Bone marrow (tissue), 2 donors: ENCODE results near the gene CDAN1.
A peak's percentile ranks its signal among the peaks of the same experiment; 100 is the strongest.
"Not testable (repeated sequence)": the region's sequence is repeated elsewhere in the genome, so short reads cannot be mapped to it uniquely, and the experiment has no call there.

Source experiments
- DNase-seq, 2 donors: peaks; one replicate each; lab custom pipeline; 2025; lab: John Stamatoyannopoulos, UW

Gene CDAN1

DNA sequence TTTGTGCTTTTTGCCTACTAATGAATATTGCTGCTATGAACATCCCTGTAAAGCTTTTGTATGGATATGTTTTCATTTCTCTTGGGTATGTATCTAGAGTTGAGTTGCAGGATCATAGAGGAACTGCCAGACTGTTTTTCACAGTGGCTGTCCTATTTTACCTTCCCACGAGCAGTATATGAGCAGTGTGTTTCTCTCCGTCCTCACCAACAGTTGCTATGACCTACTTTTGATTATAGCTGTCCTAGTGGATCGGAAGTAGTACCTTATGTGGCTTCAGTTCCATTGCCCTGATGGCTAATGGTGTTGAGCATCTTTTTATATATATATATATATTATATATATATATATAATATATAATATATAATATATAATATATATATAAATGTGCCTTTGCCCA, 25.2 kb downstream of the CDAN1 start:
- no peak for DNase-seq

DNA sequence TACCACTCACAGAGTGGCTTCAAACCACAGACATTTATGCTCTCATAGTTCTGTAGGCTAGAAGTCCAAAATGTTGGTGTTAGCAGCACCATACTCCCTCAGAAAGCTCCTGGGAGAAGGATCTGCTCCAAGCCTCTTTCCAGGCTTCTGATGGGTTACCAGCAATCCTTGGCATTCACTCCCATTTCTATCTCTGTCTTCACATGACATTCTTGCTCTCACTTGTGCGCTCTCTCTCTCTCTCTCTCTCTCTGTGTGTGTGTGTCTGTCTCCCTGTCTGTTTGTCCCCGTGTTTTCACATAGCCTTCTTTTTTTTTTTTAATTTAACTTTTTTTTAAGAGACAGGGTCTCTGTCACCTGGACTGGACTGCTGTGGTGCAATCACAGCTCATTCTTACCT, 26.3 kb downstream of the CDAN1 start:
- DNase-seq: no peak

DNA sequence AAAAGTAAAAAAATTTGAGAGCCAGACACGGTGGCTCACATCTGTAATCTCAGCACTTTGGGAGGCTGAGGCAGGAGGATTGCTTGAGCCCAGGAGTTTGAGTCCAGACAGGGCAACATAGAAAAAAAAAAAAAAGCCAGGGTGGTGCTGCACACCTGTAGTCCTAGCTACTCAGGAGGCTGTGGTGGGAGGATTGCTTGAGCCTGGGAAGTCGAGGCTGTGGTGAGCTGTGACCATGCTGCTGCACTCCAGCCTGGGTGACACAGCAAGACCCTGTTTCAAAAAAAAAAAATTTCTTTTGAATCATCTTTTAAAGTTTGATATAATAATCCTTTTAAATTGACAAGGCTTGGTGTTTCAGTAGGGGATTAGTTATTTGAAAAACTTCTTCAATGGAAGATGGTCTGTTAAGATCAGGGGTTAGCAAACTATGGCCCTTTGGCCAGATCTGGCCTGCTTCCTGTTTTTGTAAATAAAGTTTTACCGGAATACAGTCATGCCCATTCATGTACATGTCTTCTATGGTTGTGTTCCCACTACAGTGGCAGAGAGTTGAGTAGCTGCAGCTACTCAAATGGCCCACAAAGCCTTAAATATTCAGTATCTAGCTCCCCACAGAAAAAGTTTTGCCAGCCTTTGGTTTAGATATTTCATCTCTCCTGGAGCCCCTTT, 28.9 kb downstream of the CDAN1 start:
- no peak for DNase-seq

DNA sequence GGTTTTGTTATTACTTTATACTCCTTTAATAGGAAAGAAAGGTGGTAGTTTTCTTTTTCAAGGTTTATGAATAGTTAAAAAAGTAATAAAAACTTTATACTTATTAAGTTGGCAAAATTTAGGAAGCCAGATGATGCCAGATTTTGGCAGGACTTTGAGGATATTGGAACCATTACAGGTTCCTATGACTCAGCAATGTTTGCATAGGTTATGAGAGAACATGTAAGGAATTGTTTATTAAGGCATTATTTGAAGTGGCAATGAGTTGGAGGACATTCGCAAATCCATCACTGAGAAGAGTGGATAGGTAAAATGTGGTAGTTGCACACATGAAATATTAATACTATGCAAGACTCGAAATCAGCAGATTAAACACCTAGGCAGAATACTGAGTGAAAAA, 29.9 kb downstream of the CDAN1 start:
- no peak for DNase-seq

DNA sequence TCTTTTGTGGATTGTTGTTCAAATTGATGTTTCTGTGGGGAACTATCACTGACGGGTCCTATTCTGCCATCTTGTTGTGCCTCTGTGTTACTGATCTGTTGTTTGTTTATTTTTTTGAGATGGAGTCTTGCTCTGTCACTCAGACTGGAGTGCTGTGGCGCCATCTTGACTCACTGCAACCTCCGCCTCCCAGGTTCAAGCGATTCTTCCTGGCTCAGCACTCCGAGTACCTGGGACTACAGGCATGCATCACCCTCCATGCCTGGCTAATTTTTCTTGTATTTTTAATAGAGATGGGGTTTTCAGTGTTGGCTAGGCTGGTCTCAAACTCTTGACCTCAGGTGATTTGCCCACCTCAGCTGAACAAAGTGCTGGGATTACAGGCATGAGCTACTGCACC, 31.6 kb downstream of the CDAN1 start:
- no peak for DNase-seq

DNA sequence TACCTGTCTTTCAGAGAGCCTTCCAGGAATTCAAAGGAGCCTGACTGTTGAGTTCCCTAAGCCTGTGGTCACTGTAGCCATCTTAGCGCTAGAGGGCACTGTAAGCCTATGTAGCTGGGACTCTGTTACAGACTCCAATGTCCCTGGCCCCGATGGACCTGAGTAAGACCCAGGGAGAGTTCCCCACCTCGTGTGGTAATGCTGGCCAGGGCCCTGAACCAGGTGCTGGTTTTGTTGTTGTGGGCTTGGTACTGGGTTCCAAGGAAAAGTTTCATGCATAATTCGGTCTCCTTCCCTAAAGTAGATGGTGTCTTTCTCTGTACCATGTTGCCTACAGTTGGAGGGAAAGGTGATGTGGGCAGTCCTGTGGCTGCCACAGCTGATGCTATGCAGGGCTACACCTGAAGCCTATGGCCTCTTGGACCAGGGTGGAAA, 32.4 kb downstream of the CDAN1 start:
- DNase-seq: peak in 1 of 2 donors; percentile 45

DNA sequence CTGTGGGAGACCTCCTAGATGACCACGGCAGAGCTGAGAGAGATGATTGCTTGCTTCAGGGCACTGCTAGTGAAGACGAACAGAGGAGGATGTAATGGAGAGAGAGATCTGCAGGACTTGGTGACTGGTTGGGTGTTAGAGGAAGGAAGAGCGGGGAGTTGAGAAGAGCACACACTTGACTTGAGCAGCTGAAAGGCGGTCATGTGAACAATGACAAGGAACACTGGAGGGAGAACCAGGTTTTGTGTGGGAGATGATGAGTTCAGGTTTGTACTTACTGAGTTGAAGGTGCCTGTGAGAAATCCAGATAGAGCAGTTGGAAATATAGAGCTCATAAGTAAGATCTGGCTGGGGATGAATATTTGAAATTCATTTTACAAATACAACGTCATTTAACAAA, 40.3 kb downstream of the CDAN1 start:
- no peak for DNase-seq

DNA sequence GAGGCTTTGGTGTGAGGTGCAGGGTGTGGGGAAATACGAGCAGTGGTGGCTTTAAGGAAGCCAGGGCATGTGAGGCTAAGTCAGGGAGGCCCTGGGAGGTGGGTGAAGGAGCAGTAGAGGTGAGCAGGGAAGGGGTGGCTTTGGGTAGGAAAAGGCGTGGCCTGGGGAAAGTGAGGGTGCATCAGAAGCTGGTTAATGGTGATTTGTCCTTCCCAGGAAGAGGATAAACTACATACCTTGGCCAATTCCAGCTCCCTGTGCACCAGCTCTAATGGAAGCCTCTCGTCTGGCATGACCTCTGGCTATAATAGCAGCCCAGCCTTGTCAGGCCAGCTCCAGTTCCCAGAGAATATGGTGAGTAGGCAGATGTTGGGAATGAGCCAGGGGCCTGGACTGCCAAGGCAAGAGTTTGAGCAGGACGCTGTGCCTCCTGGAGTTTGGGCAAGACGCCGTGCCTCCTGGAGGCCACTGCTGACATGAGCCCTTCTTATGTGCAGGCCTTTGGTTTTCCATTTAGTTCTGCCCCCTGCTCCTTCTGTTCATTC, 41.3 kb downstream of the CDAN1 start:
- DNase-seq: no peak

DNA sequence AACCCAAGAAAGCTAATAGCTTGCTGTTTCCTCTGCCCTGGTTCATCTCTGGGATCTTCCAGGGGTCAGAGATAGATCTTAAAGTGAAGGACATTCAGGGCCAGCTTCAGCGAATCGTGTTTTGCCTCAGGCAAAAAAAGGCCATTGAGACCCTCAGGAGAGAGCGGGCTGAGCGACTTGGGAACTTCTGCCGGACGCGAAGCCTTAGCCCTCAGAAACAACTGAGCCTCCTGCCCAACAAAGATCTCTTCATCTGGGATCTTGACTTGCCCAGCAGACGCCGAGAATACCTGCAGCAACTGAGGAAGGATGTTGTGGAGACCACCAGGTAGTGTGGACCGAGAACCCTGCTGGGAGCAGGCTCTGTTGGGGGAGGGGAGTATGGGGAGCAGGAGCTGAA, 42.5 kb downstream of the CDAN1 start:
- no peak for DNase-seq

DNA sequence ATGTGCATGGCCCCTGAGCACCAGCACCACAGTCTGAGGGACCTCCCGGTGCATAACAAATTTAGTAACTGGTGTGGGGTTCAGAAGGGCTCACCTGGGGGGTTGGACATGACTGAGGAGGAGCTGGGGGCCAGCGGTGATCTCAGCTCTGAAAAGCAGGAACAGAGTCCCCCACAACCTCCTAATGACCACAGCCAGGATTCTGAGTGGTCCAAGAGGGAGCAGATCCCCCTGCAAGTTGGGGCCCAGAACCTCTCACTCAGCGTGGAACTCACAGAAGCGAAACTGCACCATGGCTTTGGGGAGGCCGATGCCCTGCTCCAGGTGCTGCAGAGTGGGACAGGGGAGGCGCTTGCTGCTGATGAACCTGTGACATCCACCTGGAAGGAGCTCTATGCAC, 43.0 kb downstream of the CDAN1 start:
- no peak for DNase-seq

DNA sequence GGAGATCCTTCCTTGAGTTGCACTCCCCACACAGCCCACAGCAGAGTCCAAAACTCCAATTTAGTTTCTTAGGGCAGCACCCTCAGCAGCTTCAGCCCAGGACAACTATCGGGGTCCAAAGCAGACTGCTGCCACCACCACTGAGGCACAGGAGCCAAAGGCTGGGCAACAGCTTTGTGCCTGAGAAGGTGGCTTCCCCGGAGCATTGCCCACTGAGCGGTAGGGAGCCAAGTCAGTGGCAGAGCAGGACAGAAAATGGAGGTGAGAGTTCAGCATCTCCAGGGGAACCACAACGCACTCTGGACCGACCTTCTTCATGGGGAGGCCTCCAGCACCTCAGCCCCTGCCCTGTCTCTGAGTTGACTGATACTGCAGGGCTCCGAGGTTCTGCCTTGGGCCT, 43.4 kb downstream of the CDAN1 start:
- no peak for DNase-seq

DNA sequence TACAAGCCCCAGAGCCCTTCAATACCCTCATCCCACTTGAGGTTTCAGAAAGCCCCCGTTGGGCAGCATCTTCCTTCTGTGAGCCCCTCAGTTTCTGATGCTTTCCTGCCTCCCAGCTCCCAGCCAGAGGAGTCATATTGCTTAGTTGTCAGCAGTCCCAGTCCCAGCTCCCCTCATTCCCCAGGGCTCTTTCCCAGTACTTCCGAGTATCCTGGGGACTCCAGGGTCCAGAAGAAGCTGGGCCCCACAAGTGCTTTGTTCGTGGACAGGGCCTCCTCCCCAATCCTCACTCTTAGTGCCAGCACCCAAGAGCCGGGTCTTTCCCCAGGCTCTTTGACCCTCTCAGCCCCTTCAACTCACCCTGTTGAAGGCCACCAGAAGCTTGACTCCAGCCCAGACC, 43.9 kb downstream of the CDAN1 start:
- no peak for DNase-seq

DNA sequence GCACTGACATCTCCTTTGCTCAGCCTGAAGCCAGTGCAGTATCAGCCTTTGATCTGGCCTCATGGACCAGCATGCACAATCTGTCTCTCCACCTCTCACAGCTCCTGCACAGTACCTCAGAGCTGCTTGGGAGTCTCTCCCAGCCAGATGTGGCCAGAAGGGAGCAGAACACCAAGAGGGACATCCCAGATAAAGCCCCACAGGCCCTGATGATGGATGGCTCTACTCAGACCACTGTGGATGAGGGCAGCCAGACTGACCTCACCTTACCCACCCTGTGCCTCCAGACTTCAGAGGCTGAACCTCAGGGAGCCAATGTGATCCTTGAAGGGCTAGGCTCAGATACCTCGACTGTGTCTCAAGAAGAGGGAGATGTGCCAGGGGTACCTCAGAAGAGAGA, 44.4 kb downstream of the CDAN1 start:
- no peak for DNase-seq

DNA sequence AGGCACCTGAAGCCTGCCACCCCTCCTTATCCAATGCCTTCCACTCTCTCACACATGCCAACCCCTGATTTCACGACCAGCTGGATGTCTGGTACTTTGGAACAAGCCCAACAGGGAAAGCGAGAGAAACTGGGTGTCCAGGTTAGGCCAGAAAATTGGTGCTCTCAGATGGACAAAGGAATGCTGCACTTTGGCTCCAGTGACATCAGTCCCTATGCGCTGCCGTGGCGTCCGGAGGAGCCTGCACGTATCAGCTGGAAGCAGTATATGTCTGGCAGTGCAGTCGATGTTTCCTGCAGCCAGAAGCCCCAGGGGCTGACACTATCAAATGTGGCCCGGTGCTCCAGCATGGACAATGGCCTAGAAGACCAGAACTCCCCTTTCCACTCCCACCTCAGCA, 45.2 kb downstream of the CDAN1 start:
- DNase-seq: no peak

DNA sequence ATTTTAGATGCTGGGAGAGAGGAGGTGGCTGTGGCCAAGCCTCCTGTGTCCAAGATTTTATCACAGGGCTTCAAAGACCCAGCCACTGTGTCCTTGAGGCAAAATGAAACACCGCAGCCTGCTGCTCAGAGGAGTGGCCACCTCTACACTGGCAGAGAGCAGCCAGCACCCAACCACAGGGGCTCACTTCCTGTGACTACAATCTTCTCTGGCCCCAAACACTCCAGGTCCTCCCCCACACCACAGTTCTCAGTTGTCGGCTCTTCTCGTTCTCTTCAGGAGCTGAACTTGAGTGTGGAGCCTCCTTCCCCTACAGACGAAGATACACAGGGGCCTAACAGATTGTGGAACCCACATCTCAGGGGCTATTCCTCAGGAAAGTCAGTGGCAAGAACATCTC, 45.6 kb downstream of the CDAN1 start:
- DNase-seq: no peak

DNA sequence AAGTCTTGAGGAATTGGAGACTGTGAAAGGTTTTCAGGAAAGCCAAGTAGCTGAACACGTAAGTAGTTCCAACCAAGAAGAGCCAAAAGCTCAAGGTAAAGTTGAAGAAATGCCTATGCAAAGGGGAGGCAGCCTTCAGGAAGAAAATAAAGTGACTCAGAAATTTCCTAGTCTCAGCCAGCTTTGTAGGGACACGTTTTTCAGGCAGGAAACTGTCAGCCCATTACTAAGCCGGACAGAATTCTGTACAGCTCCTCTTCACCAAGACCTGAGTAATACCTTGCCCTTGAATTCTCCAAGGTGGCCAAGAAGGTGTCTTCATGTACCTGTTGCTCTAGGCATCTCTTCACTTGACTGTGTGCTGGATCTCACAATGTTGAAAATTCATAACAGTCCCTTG, 48.6 kb downstream of the CDAN1 start:
- DNase-seq: no peak

DNA sequence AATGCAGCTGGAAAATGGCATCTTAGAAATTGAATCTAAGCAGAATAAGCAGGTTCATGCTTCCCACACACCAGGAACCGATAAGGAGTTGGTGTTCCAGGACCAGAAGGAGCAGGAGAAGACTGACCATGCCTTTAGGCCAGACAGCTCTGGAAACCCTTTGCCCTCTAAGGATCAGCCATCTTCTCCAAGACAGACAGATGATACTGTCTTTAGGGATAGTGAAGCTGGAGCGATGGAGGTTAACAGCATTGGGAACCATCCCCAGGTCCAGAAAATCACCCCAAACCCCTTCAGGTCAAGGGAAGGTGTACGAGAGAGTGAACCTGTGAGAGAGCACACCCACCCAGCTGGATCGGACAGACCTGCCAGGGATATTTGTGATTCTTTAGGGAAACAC, 49.2 kb downstream of the CDAN1 start:
- DNase-seq: no peak

DNA sequence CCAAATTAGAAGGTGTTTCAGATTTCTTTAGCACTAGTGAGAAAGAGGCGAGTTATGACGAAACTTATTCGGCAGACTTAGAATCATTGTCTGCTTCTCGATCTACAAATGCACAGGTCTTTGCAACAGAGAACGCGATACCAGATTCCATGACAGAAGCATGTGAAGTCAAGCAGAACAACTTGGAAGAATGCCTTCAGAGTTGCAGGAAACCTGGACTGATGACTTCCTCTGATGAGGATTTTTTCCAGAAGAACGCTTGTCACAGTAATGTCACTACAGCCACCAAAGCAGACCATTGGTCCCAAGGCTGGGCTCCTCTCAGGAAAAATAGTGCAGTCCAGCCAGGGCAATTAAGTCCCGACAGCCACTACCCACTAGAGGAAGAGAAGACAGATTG, 50.6 kb downstream of the CDAN1 start:
- no peak for DNase-seq

DNA sequence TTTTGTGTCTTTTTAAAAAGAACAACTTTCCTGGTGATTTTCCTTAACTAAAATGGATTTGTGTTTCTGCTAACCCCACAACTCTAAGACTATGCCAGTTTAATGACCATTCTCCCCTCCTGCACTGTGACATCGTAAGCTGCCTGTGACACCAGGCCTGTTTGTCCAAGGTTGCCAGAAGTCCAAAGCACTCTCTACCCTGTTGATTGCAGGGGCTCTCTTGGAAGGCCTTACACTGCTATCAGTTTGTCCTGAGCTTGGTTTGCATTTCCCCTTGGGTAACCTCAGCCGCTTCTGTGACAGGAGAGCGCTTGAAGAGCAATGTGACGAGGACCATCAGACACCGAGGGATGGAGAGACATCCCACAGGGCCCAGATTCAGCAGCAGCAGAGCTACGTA, 55.8 kb downstream of the CDAN1 start:
- no peak for DNase-seq

DNA sequence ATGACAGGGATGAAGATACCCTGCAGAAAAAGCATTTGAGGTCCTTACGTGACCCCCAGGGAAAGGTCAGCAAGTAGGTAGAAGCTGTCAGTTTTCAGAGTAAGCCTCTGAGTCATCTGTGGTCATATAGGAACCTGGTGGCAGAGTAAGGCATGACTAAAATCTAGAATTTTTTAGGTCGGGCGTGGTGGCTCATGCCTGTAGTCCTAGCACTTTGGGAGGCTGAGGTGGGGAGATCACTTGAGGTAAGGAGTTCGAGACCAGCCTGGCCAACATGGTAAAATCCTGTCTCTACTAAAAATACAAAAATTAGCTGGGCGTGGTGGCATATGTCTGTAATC, 56.8 kb downstream of the CDAN1 start:
- DNase-seq: not testable (repeated sequence)

DNA sequence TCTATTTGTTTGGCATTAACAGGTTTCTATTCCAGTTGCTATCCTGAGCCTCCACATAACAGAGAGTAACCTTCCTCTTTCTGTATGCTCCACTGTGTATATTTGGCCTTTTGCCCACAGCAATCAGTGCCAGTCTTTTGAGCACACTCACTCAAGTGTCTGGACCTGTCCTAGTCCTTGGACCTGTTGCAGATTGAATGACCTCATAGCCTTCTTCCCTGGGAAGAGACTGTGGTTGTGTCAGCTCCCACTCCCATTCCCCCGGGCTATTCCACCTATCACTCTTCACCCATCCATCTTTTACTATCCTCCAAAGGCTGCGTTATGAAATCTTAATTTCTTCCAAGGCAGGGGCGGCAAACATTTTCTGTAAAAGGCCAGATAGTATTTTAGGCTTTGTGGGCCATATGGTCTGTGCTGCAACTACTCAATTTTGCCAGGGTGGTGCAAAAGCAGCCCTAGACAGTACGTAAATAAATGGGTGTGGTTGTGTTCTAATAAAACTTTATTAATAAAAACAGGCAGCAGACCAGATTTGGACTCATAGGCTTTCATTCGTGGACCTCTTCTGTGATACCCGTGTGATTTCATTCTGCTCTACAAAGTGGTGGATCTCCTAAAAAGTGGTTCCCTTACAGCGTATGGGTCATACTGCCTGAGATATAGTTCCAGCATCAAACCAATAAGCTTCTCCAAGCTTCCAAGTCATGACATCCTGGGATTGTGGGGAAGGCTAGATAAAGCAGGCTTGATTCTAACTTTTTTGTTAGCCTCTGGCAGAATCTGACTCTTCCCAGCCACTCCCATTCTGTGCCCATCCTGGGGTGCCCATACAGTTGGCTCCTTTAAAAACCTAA, 57.4 kb downstream of the CDAN1 start:
- no peak for DNase-seq

DNA sequence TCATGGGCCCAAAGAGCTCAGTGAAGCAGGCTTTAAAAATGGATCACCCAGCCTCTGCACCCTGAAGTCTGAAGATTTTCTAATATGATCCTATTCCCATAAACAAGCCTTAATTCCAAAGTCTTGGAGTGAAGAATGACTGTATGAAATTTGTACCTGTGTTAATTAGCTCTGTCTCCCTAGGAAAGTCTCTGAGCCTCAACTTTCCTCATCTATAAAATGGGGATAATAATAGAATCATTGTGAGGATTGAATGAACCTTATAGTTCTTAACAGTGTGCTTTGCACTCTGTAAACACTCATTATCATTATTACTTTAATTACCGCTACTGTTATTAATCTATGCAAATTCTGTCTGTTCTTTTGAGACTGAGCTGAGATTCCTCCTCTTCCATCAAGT, 61.9 kb downstream of the CDAN1 start:
- no peak for DNase-seq

DNA sequence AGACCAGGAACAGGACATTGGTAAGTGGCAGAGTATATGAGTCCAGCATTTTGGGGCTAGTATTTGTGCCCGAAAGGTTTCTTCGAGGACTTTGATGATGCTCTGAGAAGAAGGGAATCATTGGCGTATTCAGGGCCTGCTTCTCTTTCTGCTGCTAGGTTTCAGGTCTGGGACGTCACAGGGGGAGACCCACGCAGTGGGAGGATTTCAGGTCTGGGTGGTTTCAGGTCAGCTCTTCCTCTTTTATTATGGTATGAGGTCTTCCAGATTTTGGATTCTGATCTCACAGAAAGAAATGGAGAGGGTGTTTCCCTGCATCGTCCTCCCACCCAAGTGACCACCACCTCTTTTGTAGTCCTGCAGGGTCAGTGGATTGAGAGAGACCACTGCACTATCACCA, 62.5 kb downstream of the CDAN1 start:
- DNase-seq: no peak
